Endothelial cell of umbilical vein (primary cell): ENCODE results near the gene AGMAT. TPM values are rescaled to one million over a fixed set of nuclear protein-coding genes. Genes with fewer than 3 reads are reported as not detected.

ENCODE experiments used
- BruUV-seq: library from RNA; stranded (reverse); fragments of 400-500 nt; replicated peaks from 2 replicates; lab custom pipeline; 2021; lab: Mats Ljungman, UMichigan
- CTCF ChIA-PET: fragments of 300-600, 350-600 bp; sonication (Branson Sonifier 250); formaldehyde crosslinking; loops from one replicate; lab custom pipeline; 2021; ENCODE audit warnings: antibody characterized with exemption, inconsistent platforms; lab: Charles Lee
- POLR2A ChIA-PET: fragments of 300-600, 350-600 bp; sonication (Branson Sonifier 250); formaldehyde crosslinking; loops from one replicate; lab custom pipeline; 2021; ENCODE audit warnings: antibody characterized with exemption, inconsistent platforms; lab: Charles Lee
- DNase-seq: peaks from one replicate; pipeline ENCODE4 v3.0.0-alpha.2; 2011; ENCODE audit warnings: low read depth, low spot score
- FAIRE-seq: peaks from 2 replicates; lab custom pipeline; 2011; peaks lifted over from hg19 to GRCh38; lab: Jason Lieb, UNC
- H2AFZ ChIP-seq: 2 replicates; pipeline ENCODE4 v1.6.0; 2012; ENCODE audit warnings: low read depth, low read length, control low read depth, inconsistent platforms
- H3K27ac ChIP-seq: 2 replicates; pipeline ENCODE4 v1.5.1; 2011; ENCODE audit warnings: low read depth, mild to moderate bottlenecking, control low read depth, low read length, moderate library complexity; ENCODE audit not compliant: insufficient read depth
- H3K27me3 ChIP-seq, 2 experiments: 2 replicates each; pipeline versions ENCODE4 v1.6.0 to v1.6.1; 2011; ENCODE audit warnings: low read length in 2 of 2, mixed read lengths in 1 of 2; ENCODE audit not compliant: control insufficient read depth in 2 of 2, insufficient read depth in 2 of 2
- H3K36me3 ChIP-seq, 2 experiments: 2 replicates in 1 of 2; 3 replicates in 1 of 2; pipeline ENCODE4 v1.5.1; 2011; ENCODE audit warnings: low read length in 2 of 2, mild to moderate bottlenecking in 1 of 2, moderate library complexity in 1 of 2; ENCODE audit not compliant: control insufficient read depth in 2 of 2, insufficient read depth in 2 of 2; ENCODE audit errors: extremely low read depth in 1 of 2
- H3K4me1 ChIP-seq: 3 replicates; pipeline ENCODE4 v1.5.1; 2011; ENCODE audit warnings: mild to moderate bottlenecking, low read length; ENCODE audit not compliant: control insufficient read depth, insufficient read depth; ENCODE audit errors: extremely low read depth
- H3K4me2 ChIP-seq: 2 replicates; pipeline ENCODE4 v1.6.1; 2011; ENCODE audit warnings: low read length, control low read depth, mixed read lengths; ENCODE audit not compliant: insufficient read depth
- H3K4me3 ChIP-seq, 3 experiments: fragments of 200-600 bp in 1 of 3; sonication (generic), shearing (Covaris generic) in 1 of 3; replicated peaks in 1 of 3; 2 replicates each; pipeline ENCODE4 v1.5.1; 2011 to 2016; ENCODE audit warnings: control low read depth in 3 of 3, low read length in 3 of 3, mild to moderate bottlenecking in 2 of 3, inconsistent platforms in 1 of 3, low read depth in 1 of 3, moderate library complexity in 1 of 3; ENCODE audit not compliant: insufficient read depth in 1 of 3
- H3K79me2 ChIP-seq: 2 replicates; pipeline ENCODE4 v1.6.0; 2012; ENCODE audit warnings: low read length, inconsistent platforms; ENCODE audit not compliant: control insufficient read depth, insufficient read depth
- H3K9ac ChIP-seq: replicated peaks from 2 replicates; pipeline ENCODE3; 2011; ENCODE audit warnings: low read length, control low read depth; ENCODE audit not compliant: insufficient read depth; ENCODE audit errors: extremely low read depth
- H3K9me1 ChIP-seq: replicated peaks from 3 replicates; pipeline ENCODE4 v1.6.0; 2011; ENCODE audit warnings: mild to moderate bottlenecking, low read length; ENCODE audit not compliant: control insufficient read depth, insufficient read depth; ENCODE audit errors: extremely low read depth
- H3K9me3 ChIP-seq: replicated peaks from 2 replicates; pipeline ENCODE4 v1.5.1; 2012; ENCODE audit warnings: low read length, inconsistent platforms; ENCODE audit not compliant: control insufficient read depth, insufficient read depth
- H4K20me1 ChIP-seq: replicated peaks from 2 replicates; pipeline ENCODE3; 2011; ENCODE audit warnings: mild to moderate bottlenecking, low read length; ENCODE audit not compliant: control insufficient read depth, insufficient read depth; ENCODE audit errors: extremely low read depth
- EZH2 ChIP-seq: IDR thresholded peaks from 2 replicates; pipeline ENCODE4 v1.6.1; 2012; ENCODE audit warnings: borderline replicate concordance, low read depth, mild to moderate bottlenecking, moderate library complexity, low read length, inconsistent platforms; ENCODE audit not compliant: severe bottlenecking
- GATA2 ChIP-seq: IDR thresholded peaks from 2 replicates; pipeline ENCODE4 v1.7.0; 2011; ENCODE audit warnings: low read depth, mild to moderate bottlenecking, moderate library complexity, mixed read lengths, low read length; ENCODE audit not compliant: insufficient read length, insufficient read depth
- JUN ChIP-seq: IDR thresholded peaks from 2 replicates; pipeline ENCODE4 v1.6.1; 2011; ENCODE audit warnings: borderline replicate concordance, low read depth; ENCODE audit not compliant: insufficient read length, insufficient read depth
- MAX ChIP-seq: IDR thresholded peaks from 2 replicates; pipeline ENCODE4 v1.6.1; 2011; ENCODE audit not compliant: insufficient read depth, insufficient read length
- MYC ChIP-seq: IDR thresholded peaks from one replicate; pipeline ENCODE4 v1.6.1; 2011; ENCODE audit warnings: mild to moderate bottlenecking, low read depth, low read length
- POLR2A ChIP-seq: IDR thresholded peaks from 2 replicates; pipeline ENCODE4 v1.6.1; 2012; ENCODE audit warnings: low read depth, mild to moderate bottlenecking, control low read depth, low read length
- POLR2AphosphoS5 ChIP-seq: IDR thresholded peaks from 2 replicates; pipeline ENCODE4 v1.6.1; 2012; ENCODE audit warnings: low read depth, mild to moderate bottlenecking, control low read depth, low read length, moderate library complexity; ENCODE audit not compliant: insufficient read depth
- dilution Hi-C: fragments of 300-500 bp; cut with MboI; formaldehyde crosslinking; loops from one replicate; pipeline ENCODE4 v1.15.0; 2019; ENCODE audit warnings: low sequenced_read_pairs; ENCODE audit not compliant: extremely low pct_ligation_motif_present
- intact Hi-C: fragments of 100-400 bp; cut with micrococcal nuclease; formaldehyde crosslinking; loops from one replicate; pipeline ENCODE4 v1.10.0; 2022
- polyA plus RNA-seq, 4 experiments: library from polyadenylated mRNA; depleted of rRNA in 3 of 4; stranded (reverse) in 3 of 4; unstranded in 1 of 4; fragments of >200 nt; gene quantifications; 2 replicates each; pipeline versions ENCODE4 v1.2.1 to v1.2.3, GENCODE V29; 2011 to 2012; ENCODE audit warnings: missing spikeins in 1 of 4
- total RNA-seq: library from RNA; stranded (reverse); gene quantifications from 2 replicates; pipeline ENCODE4 v1.2.3, GENCODE V29; 2021

The AGMAT gene
- total and polyA plus RNA-seq, 2 donors (not counting 3 experiments of a cell fraction or from before 2014, with no cell fraction given) = 0.39 to 1.9 TPM

- no peak overlapping the region for H3K9ac ChIP-seq
- H3K4me1 ChIP-seq = peaks cover 6% of the 10 kb centered on the region
- no TSS peak for BruUV-seq
- H3K27me3 ChIP-seq = peaks cover 7 to 10% of the 10 kb centered on the region in 2 experiments
- dilution Hi-C loops (no loop called here), intact Hi-C loops (loop anchor here (5.0 kb wide), 1 partner anchor 164 kb away; no protein-coding TSS in a partner anchor)
- H2AFZ ChIP-seq = no peak overlapping the region
- H3K4me2 ChIP-seq = no peak overlapping the region
- ChIA-PET POLR2A (no interaction called here), CTCF (interaction anchor here (0.8 kb wide), 2 partner anchors 14 to 18 kb away, joined by 3 read pairs; no protein-coding TSS in a partner anchor)
- H3K36me3 ChIP-seq = no peaks in the 10 kb centered on the region
- no peaks in the 10 kb centered on the region for H4K20me1 ChIP-seq
- H3K4me3 ChIP-seq = no peak overlapping the region
- H3K79me2 ChIP-seq = no peaks in the 10 kb centered on the region
- DNase-seq (no peak), FAIRE-seq (no peak)
- H3K9me1 ChIP-seq = no peaks in the 10 kb centered on the region
- TF ChIP-seq JUN = no peak
- TF ChIP-seq GATA2 = no peak
- TF ChIP-seq POLR2AphosphoS5 = no peak
- TF ChIP-seq EZH2 = no peak
- H3K27ac ChIP-seq = no peak overlapping the region
- H3K9me3 ChIP-seq = no peaks in the 10 kb centered on the region
Observed at GRCh38 chr1:15598436-15598835, 13.6 kb upstream of the AGMAT start.

- TF ChIP-seq MAX = no peak
- TF ChIP-seq EZH2 = no peak
- TF ChIP-seq MYC = no peak
- no peak for TF ChIP-seq JUN
- no peak for TF ChIP-seq POLR2A
- Histone ChIP-seq H3K79me2 (no peaks in the 10 kb centered on the region), H3K4me1 (no peaks in the 10 kb centered on the region), H3K9me1 (no peaks in the 10 kb centered on the region), H3K9me3 (no peaks in the 10 kb centered on the region), H3K4me3 (no peak overlapping the region), H3K27ac (no peak overlapping the region), H3K9ac (no peak overlapping the region), H3K27me3 (peaks cover 7 to 10% of the 10 kb centered on the region in 2 experiments), H3K4me2 (no peak overlapping the region), H2AFZ (no peak overlapping the region), H3K36me3 (no peaks in the 10 kb centered on the region), H4K20me1 (no peaks in the 10 kb centered on the region)
- BruUV-seq = no TSS peak
- intact Hi-C loops = loop anchor here (1.0 to 5.0 kb wide), 2 partner anchors 145 to 166 kb away; no protein-coding TSS in a partner anchor
- CTCF ChIA-PET = interaction anchor here (0.6 to 1.9 kb wide), 9 partner anchors 16 to 165 kb away, joined by 3 to 14 read pairs (median 3); no protein-coding TSS in a partner anchor
- dilution Hi-C loops = no loop called here
- no peak for DNase-seq
- FAIRE-seq = no peak
- POLR2A ChIA-PET = interaction anchor here (0.6 kb wide), 1 partner anchor 241 kb away, joined by 3 read pairs; no protein-coding TSS in a partner anchor
Observed at GRCh38 chr1:15595809-15596617, 11.2 kb upstream of the AGMAT start.
